K562 (cell line): ENCODE measurements around the gene DCAF4L1. TPM values are rescaled to one million over a fixed set of nuclear protein-coding genes. Genes with fewer than 3 reads are reported as not detected.

Experiments used
- CBX1 ChIP-seq: sonication (generic); IDR thresholded peaks from 2 replicates; pipeline ENCODE4 v1.6.1; 2016; ENCODE audit warnings: antibody characterized with exemption, low read depth, mild to moderate bottlenecking
- DNMT1 ChIP-seq: fragments of 450-650 bp; IDR thresholded peaks from 2 replicates; pipeline ENCODE4 v1.6.1; 2016; ENCODE audit warnings: antibody characterized with exemption, mild to moderate bottlenecking
- DPF2 ChIP-seq: fragments of 450-650 bp; IDR thresholded peaks from 2 replicates; pipeline ENCODE4 v1.6.1; 2016
- ESRRA ChIP-seq: fragments of 450-650 bp; IDR thresholded peaks from 2 replicates; pipeline ENCODE4 v1.6.1; 2014; ENCODE audit warnings: low read depth, mild to moderate bottlenecking, moderate library complexity, borderline replicate concordance
- JUN ChIP-seq, 2 experiments: sonication (generic) in 1 of 2; formaldehyde crosslinking in 1 of 2; IDR thresholded peaks; 2 replicates each; pipeline versions ENCODE4 v1.6.1 to v1.8.0; 2012 to 2022; ENCODE audit warnings: borderline replicate concordance in 2 of 2, mild to moderate bottlenecking in 2 of 2, improper control_type of control experiment in 1 of 2, low read depth in 1 of 2, low read length in 1 of 2, missing genetic modification reagents in 1 of 2
- PHF20 ChIP-seq: fragments of 450-650 bp; IDR thresholded peaks from 2 replicates; pipeline ENCODE4 v1.6.1; 2018; ENCODE audit not compliant: partially characterized antibody
- POLR2G ChIP-seq: fragments of 200-400 bp; formaldehyde crosslinking; IDR thresholded peaks from 2 replicates; pipeline ENCODE4 v1.6.1; 2017; ENCODE audit warnings: low read depth, mild to moderate bottlenecking, antibody characterized with exemption, low read length, moderate library complexity
- PTRF ChIP-seq: fragments of 450-650 bp; IDR thresholded peaks from 2 replicates; pipeline ENCODE4 v1.6.1; 2016; ENCODE audit warnings: mild to moderate bottlenecking, missing genetic modification characterization, missing compliant biosample characterization
- SIN3A ChIP-seq, 2 experiments: fragments of 150-350 bp in 1 of 2; IDR thresholded peaks; 2 replicates each; pipeline ENCODE4 v1.6.1; 2011 to 2016; ENCODE audit warnings: borderline replicate concordance in 2 of 2, low read depth in 2 of 2, low read length in 2 of 2, mild to moderate bottlenecking in 2 of 2, moderate library complexity in 2 of 2; ENCODE audit not compliant: control insufficient read depth in 1 of 2
- TAF1 ChIP-seq: IDR thresholded peaks from 2 replicates; pipeline ENCODE4 v1.6.1; 2011; ENCODE audit warnings: mild to moderate bottlenecking, low read length, moderate library complexity; ENCODE audit not compliant: insufficient read depth, control insufficient read depth, severe bottlenecking; ENCODE audit errors: extremely low read depth
- TEAD1 ChIP-seq, 2 experiments: fragments of 450-650 bp in 1 of 2; sonication (generic) in 1 of 2; formaldehyde crosslinking; IDR thresholded peaks; 2 replicates each; pipeline versions ENCODE4 v1.4.0 to v1.8.0; 2020 to 2022; ENCODE audit warnings: mild to moderate bottlenecking in 2 of 2, missing genetic modification reagents in 1 of 2
- TRIM24 ChIP-seq, 2 experiments: fragments of 450-650 bp; IDR thresholded peaks; 2 replicates each; pipeline ENCODE4 v1.6.1; 2016
- ZNF121 ChIP-seq: sonication (generic); formaldehyde crosslinking; conservative IDR thresholded peaks from 2 replicates; pipeline ENCODE4 v1.8.0; 2022; ENCODE audit warnings: missing genetic modification reagents
- ZNF174 ChIP-seq: fragments of 250-450 bp; sonication (Bioruptor Pico); IDR thresholded peaks from 2 replicates; pipeline ENCODE4 v1.4.0; 2020; ENCODE audit warnings: mild to moderate bottlenecking
- ZNF253 ChIP-seq: fragments of 250-450 bp; sonication (Bioruptor Pico); conservative IDR thresholded peaks from 2 replicates; pipeline ENCODE4 v1.6.1; 2021; ENCODE audit warnings: mild to moderate bottlenecking
- ZNF384 ChIP-seq: IDR thresholded peaks from 2 replicates; pipeline ENCODE4 v1.6.1; 2012; ENCODE audit warnings: low read depth, low read length, improper control_type of control experiment
- ZNF699 ChIP-seq: fragments of 250-450 bp; sonication (Bioruptor Pico); IDR thresholded peaks from 2 replicates; pipeline ENCODE4 v1.8.0; 2021; ENCODE audit warnings: mild to moderate bottlenecking, moderate library complexity; ENCODE audit not compliant: insufficient replicate concordance
- polyA plus RNA-seq, 8 experiments: library from polyadenylated mRNA; depleted of rRNA in 4 of 8; stranded (reverse) in 5 of 8; unstranded in 3 of 8; fragments of >200 nt; fragmentation: Nextera tagmentation in 2 of 8; fragmentation: Illumina TruSeq in 1 of 8; extraction: Ambion mirVana in 2 of 8; extraction: Trizol in 1 of 8; gene quantifications; 2 replicates each; pipeline versions ENCODE4 v1.2.1 to v1.2.3, GENCODE V29; 2011 to 2014; ENCODE audit warnings: inconsistent platforms in 1 of 8, missing spikeins in 1 of 8
- total RNA-seq, 7 experiments: library from RNA; depleted of rRNA in 6 of 7; stranded (reverse); fragments of >200 nt in 6 of 7; fragmentation: Illumina TruSeq in 2 of 7; extraction: Trizol in 2 of 7; gene quantifications; 2 replicates each; pipeline versions ENCODE4 v1.2.1 to v1.2.3, GENCODE V29; 2011 to 2021; ENCODE audit warnings: low replicate concordance in 1 of 7
- TF ChIP-seq, protein P1 (sequence below): fragments of 450-650 bp; IDR thresholded peaks from 2 replicates; pipeline ENCODE4 v1.6.1; 2016; ENCODE audit warnings: missing biosample characterization, missing genetic modification characterization
- TF ChIP-seq, protein P2 (sequence below): fragments of 450-650 bp; formaldehyde crosslinking; IDR thresholded peaks from 2 replicates; pipeline ENCODE4 v1.4.0; 2020; ENCODE audit warnings: mild to moderate bottlenecking
- TF ChIP-seq, protein P3 (sequence below): fragments of 250-450 bp; sonication (Bioruptor Pico); IDR thresholded peaks from 2 replicates; pipeline ENCODE4 v1.4.0; 2020; ENCODE audit warnings: mild to moderate bottlenecking, moderate library complexity
- TF ChIP-seq, protein P4 (sequence below): sonication (generic); IDR thresholded peaks from 2 replicates; pipeline ENCODE4 v1.6.1; 2016

DCAF4L1 gene
- total and polyA plus RNA-seq, 9 of the 15 experiments (the other 6 are each of a cell fraction or from before 2014, with no cell fraction given), result 0.17 to 0.64 (median 0.36) TPM

DNA sequence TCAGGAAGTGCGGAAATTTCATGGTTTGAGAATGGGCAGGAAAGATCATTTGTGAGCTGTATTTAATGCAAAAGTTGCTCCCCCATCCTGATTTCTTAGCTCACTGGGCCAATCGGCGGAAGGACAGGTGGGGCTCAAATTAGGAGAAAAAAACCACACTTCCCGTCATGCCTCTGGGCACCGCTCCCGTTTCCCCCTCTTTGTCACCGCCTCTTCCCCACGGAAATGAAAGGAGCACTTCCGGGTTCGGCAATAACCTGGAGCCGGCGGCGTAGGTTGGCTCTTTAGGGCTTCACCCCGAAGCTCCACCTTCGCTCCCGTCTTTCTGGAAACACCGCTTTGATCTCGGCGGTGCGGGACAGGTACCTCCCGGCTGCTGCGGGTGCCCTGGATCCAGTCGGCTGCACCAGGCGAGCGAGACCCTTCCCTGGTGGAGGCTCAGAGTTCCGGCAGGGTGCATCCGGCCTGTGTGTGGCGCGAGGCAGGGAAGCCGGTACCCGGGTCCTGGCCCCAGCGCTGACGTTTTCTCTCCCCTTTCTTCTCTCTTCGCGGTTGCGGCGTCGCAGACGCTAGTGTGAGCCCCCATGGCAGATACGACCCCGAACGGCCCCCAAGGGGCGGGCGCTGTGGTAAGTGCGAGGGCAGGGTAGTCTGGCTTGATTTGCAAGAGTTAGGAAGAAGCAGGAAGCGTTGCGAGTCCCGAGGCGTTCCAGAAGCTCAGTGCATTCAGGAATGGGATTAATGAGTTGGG is 46.5 kb upstream of the DCAF4L1 start, which contains the start of gene TMEM33 (continued):
- TF ChIP-seq TEAD1 (CRISPR knock-in tag; IDR thresholded peaks at IDR 0.05) (no peak; a peak in 1 of 4 replicates), ZNF121 (CRISPR knock-in tag) (peak; percentile 91), SIN3A (IDR thresholded peaks at IDR 0.05; ENCODE audit: borderline replicate concordance in 2 of 2, control insufficient read depth in 1 of 2, low read depth in 2 of 2, low read length in 2 of 2) (peak; percentile 41 to 44; a peak in 2 of 4 replicates), DNMT1 (no peak), ZNF174 (CRISPR knock-in tag) (no peak), POLR2G (peak; percentile 91), PTRF (tag) (no peak), ZNF699 (CRISPR knock-in tag) (no peak), ZNF253 (no peak), TRIM24 (IDR thresholded peaks at IDR 0.05) (peak in 1 of 2 experiments; percentile 37; a peak in 1 of 4 replicates), TAF1 (peak; percentile 76), JUN (IDR thresholded peaks at IDR 0.05; ENCODE audit: borderline replicate concordance, low read depth, low read length) (no peak), JUN (CRISPR knock-in tag; IDR thresholded peaks at IDR 0.05; ENCODE audit: borderline replicate concordance) (no peak), ESRRA (peak; percentile 23; the same call in 1 of the 2 replicates), PHF20 (peak; percentile 94), ZNF384 (no peak; the same call in 1 of the 2 replicates), CBX1 (0 out of 2 replicates have a peak, but pooled peaks have one; percentile 26), DPF2 (0 out of 2 replicates have a peak, but pooled peaks have one; percentile 17)
- TF ChIP-seq, protein P1, sequence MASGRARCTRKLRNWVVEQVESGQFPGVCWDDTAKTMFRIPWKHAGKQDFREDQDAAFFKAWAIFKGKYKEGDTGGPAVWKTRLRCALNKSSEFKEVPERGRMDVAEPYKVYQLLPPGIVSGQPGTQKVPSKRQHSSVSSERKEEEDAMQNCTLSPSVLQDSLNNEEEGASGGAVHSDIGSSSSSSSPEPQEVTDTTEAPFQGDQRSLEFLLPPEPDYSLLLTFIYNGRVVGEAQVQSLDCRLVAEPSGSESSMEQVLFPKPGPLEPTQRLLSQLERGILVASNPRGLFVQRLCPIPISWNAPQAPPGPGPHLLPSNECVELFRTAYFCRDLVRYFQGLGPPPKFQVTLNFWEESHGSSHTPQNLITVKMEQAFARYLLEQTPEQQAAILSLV (tag), result no peak
- TF ChIP-seq, protein P2, sequence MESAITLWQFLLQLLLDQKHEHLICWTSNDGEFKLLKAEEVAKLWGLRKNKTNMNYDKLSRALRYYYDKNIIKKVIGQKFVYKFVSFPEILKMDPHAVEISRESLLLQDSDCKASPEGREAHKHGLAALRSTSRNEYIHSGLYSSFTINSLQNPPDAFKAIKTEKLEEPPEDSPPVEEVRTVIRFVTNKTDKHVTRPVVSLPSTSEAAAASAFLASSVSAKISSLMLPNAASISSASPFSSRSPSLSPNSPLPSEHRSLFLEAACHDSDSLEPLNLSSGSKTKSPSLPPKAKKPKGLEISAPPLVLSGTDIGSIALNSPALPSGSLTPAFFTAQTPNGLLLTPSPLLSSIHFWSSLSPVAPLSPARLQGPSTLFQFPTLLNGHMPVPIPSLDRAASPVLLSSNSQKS (CRISPR knock-in tag), result no peak
- TF ChIP-seq, protein P3, sequence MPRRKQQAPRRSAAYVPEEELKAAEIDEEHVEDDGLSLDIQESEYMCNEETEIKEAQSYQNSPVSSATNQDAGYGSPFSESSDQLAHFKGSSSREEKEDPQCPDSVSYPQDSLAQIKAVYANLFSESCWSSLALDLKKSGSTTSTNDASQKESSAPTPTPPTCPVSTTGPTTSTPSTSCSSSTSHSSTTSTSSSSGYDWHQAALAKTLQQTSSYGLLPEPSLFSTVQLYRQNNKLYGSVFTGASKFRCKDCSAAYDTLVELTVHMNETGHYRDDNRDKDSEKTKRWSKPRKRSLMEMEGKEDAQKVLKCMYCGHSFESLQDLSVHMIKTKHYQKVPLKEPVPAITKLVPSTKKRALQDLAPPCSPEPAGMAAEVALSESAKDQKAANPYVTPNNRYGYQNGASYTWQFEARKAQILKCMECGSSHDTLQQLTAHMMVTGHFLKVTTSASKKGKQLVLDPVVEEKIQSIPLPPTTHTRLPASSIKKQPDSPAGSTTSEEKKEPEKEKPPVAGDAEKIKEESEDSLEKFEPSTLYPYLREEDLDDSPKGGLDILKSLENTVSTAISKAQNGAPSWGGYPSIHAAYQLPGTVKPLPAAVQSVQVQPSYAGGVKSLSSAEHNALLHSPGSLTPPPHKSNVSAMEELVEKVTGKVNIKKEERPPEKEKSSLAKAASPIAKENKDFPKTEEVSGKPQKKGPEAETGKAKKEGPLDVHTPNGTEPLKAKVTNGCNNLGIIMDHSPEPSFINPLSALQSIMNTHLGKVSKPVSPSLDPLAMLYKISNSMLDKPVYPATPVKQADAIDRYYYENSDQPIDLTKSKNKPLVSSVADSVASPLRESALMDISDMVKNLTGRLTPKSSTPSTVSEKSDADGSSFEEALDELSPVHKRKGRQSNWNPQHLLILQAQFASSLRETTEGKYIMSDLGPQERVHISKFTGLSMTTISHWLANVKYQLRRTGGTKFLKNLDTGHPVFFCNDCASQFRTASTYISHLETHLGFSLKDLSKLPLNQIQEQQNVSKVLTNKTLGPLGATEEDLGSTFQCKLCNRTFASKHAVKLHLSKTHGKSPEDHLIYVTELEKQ, result no peak
- TF ChIP-seq, protein P4, sequence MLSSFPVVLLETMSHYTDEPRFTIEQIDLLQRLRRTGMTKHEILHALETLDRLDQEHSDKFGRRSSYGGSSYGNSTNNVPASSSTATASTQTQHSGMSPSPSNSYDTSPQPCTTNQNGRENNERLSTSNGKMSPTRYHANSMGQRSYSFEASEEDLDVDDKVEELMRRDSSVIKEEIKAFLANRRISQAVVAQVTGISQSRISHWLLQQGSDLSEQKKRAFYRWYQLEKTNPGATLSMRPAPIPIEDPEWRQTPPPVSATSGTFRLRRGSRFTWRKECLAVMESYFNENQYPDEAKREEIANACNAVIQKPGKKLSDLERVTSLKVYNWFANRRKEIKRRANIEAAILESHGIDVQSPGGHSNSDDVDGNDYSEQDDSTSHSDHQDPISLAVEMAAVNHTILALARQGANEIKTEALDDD, result no peak
